GM18502 (cell line): Measurements from ENCODE around the gene SOHLH1.

ENCODE experiments used
- ATAC-seq: cut with Tn5 transposase; IDR thresholded peaks from one replicate; pipeline ENCODE4 v1.9.1; 2021; ENCODE audit warnings: mild to moderate bottlenecking; ENCODE audit not compliant: unreplicated experiment, poor library complexity

Gene SOHLH1

GRCh38 chr9:135663857-135664256 is 35.4 kb downstream of the SOHLH1 start:
- no peak for ATAC-seq

GRCh38 chr9:135663451-135663770 is 35.9 kb downstream of the SOHLH1 start:
- no peak for ATAC-seq

GRCh38 chr9:135662758-135663450 is 36.4 kb downstream of the SOHLH1 start, which contains the start of gene LCN9:
LCN9 (plus strand) TSS chr9:135663309; CDS start chr9:135663322, 13 bp downstream.
- ATAC-seq = no peak

GRCh38 chr9:135661816-135662560 is 37.3 kb downstream of the SOHLH1 start:
- ATAC-seq = no peak

- ATAC-seq = no peak
Measured at GRCh38 chr9:135660407-135660806, 38.9 kb downstream of the SOHLH1 start.

GRCh38 chr9:135659252-135659651 is 40.0 kb downstream of the SOHLH1 start:
- ATAC-seq = no peak

GRCh38 chr9:135657416-135657815 is 41.9 kb downstream of the SOHLH1 start:
- no peak for ATAC-seq

GRCh38 chr9:135655317-135655716 is 44.0 kb downstream of the SOHLH1 start:
- no peak for ATAC-seq

GRCh38 chr9:135650408-135650807 is 48.9 kb downstream of the SOHLH1 start:
- ATAC-seq = no peak

- no peak for ATAC-seq
Measured at GRCh38 chr9:135649508-135649907, 49.8 kb downstream of the SOHLH1 start.

- no peak for ATAC-seq
Measured at GRCh38 chr9:135648494-135649410, 50.5 kb downstream of the SOHLH1 start.

- no peak for ATAC-seq
Measured at GRCh38 chr9:135647884-135648283, 51.4 kb downstream of the SOHLH1 start.

- ATAC-seq = no peak
Measured at GRCh38 chr9:135644631-135645218, 54.6 kb downstream of the SOHLH1 start.
